Activated CD4-positive, alpha-beta T cell treated with anti-CD3 and anti-CD28 coated beads, Interleukin-2, amount 10 ng/mL, durations not matched to agents 7 days and 5 days (primary cell): ENCODE data around the gene FRMPD4. TPM values are rescaled to one million over a fixed set of nuclear protein-coding genes. Genes with fewer than 3 reads are reported as not detected.
A peak's percentile ranks its signal among the peaks of the same experiment; 100 is the strongest.
"Not testable (repeated sequence)": the region's sequence is repeated elsewhere in the genome, so short reads cannot be mapped to it uniquely, and the experiment has no call there.

Experiments used
- CTCF ChIA-PET: fragments of 350-600 bp; sonication (Branson Sonifier 250); formaldehyde crosslinking; loops from one replicate; lab custom pipeline; 2021; ENCODE audit warnings: antibody characterized with exemption; lab: Charles Lee
- POLR2A ChIA-PET: fragments of 350-600 bp; sonication (Branson Sonifier 250); formaldehyde crosslinking; loops from one replicate; lab custom pipeline; 2021; ENCODE audit warnings: antibody characterized with exemption; lab: Charles Lee
- DNase-seq: peaks from one replicate; pipeline ENCODE4 v3.0.0-alpha.2; 2020
- H3K27ac Mint-ChIP-seq: one replicate; pipeline ENCODE4 v1.8.0; 2021; ENCODE audit warnings: mild to moderate bottlenecking, moderate library complexity, mixed read lengths
- H3K27me3 Mint-ChIP-seq: one replicate; pipeline ENCODE4 v1.8.0; 2021; ENCODE audit warnings: mixed read lengths
- H3K36me3 Mint-ChIP-seq: one replicate; pipeline ENCODE4 v1.8.0; 2021; ENCODE audit warnings: low read depth, mixed read lengths
- H3K4me1 Mint-ChIP-seq: one replicate; pipeline ENCODE4 v1.8.0; 2021; ENCODE audit warnings: mixed read lengths
- H3K4me3 Mint-ChIP-seq: one replicate; pipeline ENCODE4 v1.8.0; 2021; ENCODE audit warnings: mild to moderate bottlenecking, moderate library complexity, mixed read lengths
- H3K9me3 Mint-ChIP-seq: one replicate; pipeline ENCODE4 v1.8.0; 2021; ENCODE audit warnings: mixed read lengths
- total RNA-seq, 2 experiments: library from RNA; stranded (reverse); gene quantifications; one replicate each; pipeline ENCODE4 v1.2.3, GENCODE V29; 2021

FRMPD4 gene
- total RNA-seq, 2 experiments from 2014 or later = not detected

DNA sequence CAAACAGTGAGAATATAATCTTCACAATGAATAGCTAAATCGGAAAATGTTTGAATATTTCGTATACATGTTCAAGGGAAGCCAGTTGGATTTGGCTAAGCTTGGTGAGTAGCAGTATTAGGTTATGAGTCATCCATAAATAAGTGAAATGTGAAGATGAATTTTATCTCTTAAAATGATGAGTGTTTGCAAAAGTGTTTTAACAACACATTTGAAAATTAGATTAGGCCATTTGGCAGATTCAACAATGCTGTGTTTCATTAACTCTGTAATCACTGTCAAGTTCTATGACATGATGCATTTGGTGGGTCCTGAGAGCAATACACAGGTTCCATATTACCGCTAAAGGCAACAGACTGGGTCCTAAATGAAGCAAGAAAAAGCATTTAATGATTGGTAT lies 351.1 kb downstream of the FRMPD4 start:
- Mint-ChIP-seq H3K27ac (no peak overlapping the region), H3K36me3 (no peaks in the 10 kb centered on the region), H3K27me3 (no peaks in the 10 kb centered on the region), H3K4me3 (no peak overlapping the region), H3K9me3 (no peaks in the 10 kb centered on the region), H3K4me1 (no peaks in the 10 kb centered on the region)
- ChIA-PET CTCF (no interaction called here), POLR2A (no interaction called here)
- DNase-seq = no peak

DNA sequence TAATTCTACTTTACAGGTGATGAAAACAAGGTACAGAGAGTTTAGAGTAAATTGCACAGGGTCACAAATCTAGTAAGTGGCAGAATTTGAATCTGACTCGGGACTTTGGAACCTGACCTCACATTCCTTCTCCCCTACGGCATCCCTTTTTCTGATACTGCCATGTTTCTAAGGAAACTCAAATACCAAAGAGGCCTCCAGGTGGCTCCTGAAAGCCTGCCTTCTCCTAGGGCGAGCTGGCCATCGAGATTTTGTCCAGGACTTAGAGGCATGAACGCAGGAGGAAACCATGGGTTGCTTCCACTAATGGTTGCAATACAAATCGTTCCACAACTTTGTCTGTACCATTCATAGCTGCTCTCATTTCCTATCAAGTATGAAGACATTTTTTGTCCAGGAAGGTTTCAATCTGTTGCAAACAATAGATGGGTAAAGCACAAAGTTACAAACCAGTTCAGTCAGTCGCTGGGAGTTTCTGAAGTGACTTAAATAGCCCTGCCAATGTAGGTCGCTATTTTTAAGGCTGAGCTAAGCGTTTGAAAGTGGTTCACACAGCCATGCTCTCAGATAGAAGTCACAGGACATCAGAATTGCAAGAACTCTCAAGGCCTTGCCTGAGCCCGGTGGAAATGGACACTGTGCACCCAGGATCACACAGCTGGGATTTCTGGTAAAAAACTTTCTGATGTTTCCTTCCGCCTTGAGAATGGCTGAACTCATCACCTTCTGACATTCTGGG lies 356.3 kb downstream of the FRMPD4 start:
- no peak overlapping the region for H3K4me3 Mint-ChIP-seq
- no peak overlapping the region for H3K27ac Mint-ChIP-seq
- POLR2A ChIA-PET = no interaction called here
- CTCF ChIA-PET = no interaction called here
- no peaks in the 10 kb centered on the region for H3K9me3 Mint-ChIP-seq
- no peaks in the 10 kb centered on the region for H3K27me3 Mint-ChIP-seq
- H3K36me3 Mint-ChIP-seq = no peaks in the 10 kb centered on the region
- DNase-seq = no peak
- no peaks in the 10 kb centered on the region for H3K4me1 Mint-ChIP-seq

DNA sequence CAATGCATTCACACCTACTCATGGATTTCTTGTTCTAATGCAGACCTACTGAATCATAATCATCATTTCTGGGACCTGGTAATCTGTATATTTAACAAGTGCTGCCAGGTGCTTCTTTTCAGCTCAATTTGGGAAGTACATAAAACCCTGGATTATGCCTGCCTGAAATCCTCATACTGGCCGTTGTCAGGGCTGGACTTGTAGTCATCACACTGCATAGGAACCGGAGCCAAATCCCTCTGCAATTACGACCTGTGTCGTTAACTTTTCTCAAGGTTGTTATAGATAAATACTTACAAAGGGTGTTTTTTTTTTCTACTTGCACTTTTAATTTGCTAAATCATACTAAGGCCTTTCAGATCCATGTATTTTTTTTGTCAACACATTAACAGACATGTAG lies 358.1 kb downstream of the FRMPD4 start:
- H3K4me1 Mint-ChIP-seq = no peaks in the 10 kb centered on the region
- no peaks in the 10 kb centered on the region for H3K9me3 Mint-ChIP-seq
- ChIA-PET CTCF (interaction anchor here (0.7 kb wide), 1 partner anchor 1334 kb away, joined by 3 read pairs; no protein-coding TSS in a partner anchor), POLR2A (no interaction called here)
- no peak overlapping the region for H3K27ac Mint-ChIP-seq
- no peak for DNase-seq
- H3K4me3 Mint-ChIP-seq = no peak overlapping the region
- no peaks in the 10 kb centered on the region for H3K27me3 Mint-ChIP-seq
- H3K36me3 Mint-ChIP-seq = no peaks in the 10 kb centered on the region

DNA sequence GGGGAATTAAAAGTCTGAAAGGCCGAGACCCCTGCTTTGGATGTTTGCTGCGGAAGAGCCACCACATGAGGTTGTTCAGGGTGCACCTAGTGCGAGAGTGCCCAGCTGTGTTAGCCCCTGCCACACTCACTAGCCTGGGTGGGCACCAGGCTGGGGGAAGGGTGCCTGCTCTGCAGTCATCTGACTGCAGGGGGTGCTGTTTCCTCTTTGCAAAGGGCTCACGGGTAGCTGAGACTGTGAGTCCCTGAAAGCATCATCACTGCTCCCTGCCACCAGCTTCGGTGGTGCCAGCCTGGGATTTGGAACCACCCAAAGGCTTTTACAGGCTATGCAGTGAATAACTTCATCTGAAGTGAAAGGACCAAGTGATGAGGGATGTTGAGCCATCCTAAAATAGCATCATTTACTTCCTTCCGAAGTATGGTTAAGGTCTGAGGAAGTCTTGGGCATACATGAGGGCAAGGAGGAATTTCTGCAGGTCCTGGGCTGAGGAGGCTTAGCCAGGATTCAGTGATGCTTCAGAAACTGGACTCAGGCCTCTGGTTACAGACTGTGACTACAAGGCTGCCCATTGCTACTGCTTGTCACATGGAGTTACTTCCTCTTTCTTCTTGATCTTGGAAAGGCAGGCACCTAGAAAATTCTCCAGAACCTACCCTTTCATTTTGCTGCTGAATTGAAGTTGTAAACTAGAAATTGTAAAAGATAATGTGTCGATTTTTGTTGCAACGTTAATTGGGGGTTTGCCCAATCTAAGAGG lies 359.7 kb downstream of the FRMPD4 start:
- no peaks in the 10 kb centered on the region for H3K9me3 Mint-ChIP-seq
- ChIA-PET POLR2A (no interaction called here), CTCF (no interaction called here)
- no peaks in the 10 kb centered on the region for H3K27me3 Mint-ChIP-seq
- H3K4me3 Mint-ChIP-seq = no peak overlapping the region
- no peaks in the 10 kb centered on the region for H3K36me3 Mint-ChIP-seq
- no peak for DNase-seq
- no peaks in the 10 kb centered on the region for H3K4me1 Mint-ChIP-seq
- H3K27ac Mint-ChIP-seq = no peak overlapping the region

DNA sequence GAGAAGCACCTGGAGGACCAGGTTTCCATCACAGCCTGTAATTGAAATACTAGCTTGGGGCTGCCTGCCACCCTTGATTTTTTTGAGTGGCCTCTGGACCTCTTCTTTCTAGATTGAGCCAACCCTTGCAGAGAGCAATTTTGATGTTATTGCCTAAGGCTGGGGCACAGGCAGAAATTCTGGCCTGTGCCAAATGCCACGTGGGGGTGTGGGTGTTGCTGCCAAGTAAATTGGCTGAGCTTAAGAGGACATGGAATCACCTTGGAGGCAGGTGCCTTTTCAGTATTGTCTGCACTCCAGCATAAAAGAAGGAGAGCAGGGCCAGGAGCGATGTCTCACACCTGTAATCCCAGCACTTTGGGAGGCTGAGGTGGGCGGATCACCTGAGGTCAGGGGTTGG lies 366.9 kb downstream of the FRMPD4 start:
- Mint-ChIP-seq H3K36me3 (no peaks in the 10 kb centered on the region), H3K9me3 (no peaks in the 10 kb centered on the region), H3K4me1 (no peaks in the 10 kb centered on the region), H3K27ac (no peak overlapping the region), H3K4me3 (no peak overlapping the region), H3K27me3 (no peaks in the 10 kb centered on the region)
- CTCF ChIA-PET = no interaction called here
- POLR2A ChIA-PET = no interaction called here
- no peak for DNase-seq

DNA sequence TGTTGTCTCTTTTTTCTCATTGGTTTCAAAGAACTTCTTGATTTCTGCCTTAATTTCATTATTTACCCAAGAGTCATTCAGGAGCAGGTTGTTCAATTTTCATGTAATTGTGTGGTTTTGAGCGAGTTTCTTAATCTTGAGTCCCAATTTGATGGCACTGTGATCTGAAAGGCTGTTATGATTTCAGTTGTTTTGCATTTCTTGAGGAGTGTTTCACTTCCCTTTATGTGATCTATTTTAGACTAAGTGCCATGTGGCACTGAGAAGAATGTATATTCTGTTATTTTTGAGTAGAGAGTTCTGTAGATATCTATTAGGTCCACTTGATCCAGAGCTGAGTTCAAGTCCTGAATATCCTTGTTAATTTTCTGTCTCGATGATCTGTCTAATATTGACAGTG lies 377.1 kb downstream of the FRMPD4 start:
- H3K9me3 Mint-ChIP-seq, H3K4me3 Mint-ChIP-seq, POLR2A ChIA-PET, DNase-seq, H3K4me1 Mint-ChIP-seq, H3K27ac Mint-ChIP-seq, H3K27me3 Mint-ChIP-seq, H3K36me3 Mint-ChIP-seq, CTCF ChIA-PET: not testable (repeated sequence)

DNA sequence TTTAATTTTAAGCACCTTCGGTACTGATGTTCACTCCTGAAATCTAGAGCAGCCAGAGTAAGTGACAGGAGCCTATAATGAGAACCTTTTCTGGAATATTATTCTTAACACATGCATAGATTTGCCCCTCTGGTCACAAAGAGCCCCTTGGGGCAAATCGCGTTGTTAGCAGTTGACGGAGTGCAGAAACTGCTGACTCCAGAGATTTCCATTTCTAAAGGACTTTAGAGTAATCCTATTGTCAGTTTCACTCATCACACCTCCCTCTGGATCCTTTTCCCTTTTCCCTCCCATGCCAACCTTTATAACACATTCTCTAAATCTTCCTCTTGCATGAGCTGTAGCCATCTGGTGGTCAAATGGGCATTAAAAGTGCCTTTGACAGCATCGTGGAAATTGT lies 388.0 kb downstream of the FRMPD4 start:
- POLR2A ChIA-PET = no interaction called here
- H3K9me3 Mint-ChIP-seq = no peaks in the 10 kb centered on the region
- H3K27ac Mint-ChIP-seq = no peak overlapping the region
- H3K36me3 Mint-ChIP-seq = no peaks in the 10 kb centered on the region
- no peaks in the 10 kb centered on the region for H3K27me3 Mint-ChIP-seq
- CTCF ChIA-PET = no interaction called here
- no peaks in the 10 kb centered on the region for H3K4me1 Mint-ChIP-seq
- no peak for DNase-seq
- no peak overlapping the region for H3K4me3 Mint-ChIP-seq

DNA sequence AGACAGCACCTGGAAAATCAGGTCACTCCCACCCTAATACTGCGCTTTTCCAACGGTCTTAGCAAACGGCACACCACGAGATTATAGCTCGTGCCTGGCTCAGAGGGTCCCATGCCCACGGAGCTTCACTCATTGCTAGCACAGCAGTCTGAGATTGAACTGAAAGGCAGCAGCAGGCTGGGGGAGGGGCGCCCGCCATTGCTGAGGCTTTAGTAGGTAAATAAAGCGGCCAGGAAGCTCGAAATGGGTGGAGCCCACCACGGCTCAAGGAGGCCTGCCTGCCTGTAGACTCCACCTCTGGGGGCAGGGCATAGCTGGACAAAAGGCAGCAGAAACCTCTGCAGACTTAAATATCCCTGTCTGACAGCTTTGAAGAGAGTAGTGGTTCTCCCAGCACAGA lies 399.8 kb downstream of the FRMPD4 start:
- H3K9me3 Mint-ChIP-seq, H3K27ac Mint-ChIP-seq, H3K36me3 Mint-ChIP-seq, H3K4me1 Mint-ChIP-seq, DNase-seq, CTCF ChIA-PET, POLR2A ChIA-PET, H3K27me3 Mint-ChIP-seq, H3K4me3 Mint-ChIP-seq: not testable (repeated sequence)

DNA sequence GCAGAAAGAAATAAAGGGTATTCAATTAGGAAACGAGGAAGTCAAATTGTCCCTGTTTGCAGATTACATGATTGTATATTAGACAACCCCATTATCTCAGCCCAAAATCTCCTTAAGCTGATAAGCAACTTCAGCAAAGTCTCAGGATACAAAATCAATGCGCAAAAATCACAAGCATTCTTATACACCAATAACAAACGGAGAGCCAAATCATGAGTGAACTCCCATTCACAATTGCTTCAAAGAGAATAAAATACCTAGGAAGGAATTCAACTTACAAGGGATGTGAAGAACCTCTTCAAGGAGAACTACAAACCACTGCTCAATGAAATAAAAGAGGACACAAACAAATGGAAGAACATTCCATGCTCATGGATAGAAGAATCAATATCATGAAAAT lies 404.0 kb downstream of the FRMPD4 start:
- H3K4me1 Mint-ChIP-seq, CTCF ChIA-PET, POLR2A ChIA-PET, H3K27me3 Mint-ChIP-seq, H3K4me3 Mint-ChIP-seq, H3K9me3 Mint-ChIP-seq, H3K27ac Mint-ChIP-seq, H3K36me3 Mint-ChIP-seq, DNase-seq: not testable (repeated sequence)

DNA sequence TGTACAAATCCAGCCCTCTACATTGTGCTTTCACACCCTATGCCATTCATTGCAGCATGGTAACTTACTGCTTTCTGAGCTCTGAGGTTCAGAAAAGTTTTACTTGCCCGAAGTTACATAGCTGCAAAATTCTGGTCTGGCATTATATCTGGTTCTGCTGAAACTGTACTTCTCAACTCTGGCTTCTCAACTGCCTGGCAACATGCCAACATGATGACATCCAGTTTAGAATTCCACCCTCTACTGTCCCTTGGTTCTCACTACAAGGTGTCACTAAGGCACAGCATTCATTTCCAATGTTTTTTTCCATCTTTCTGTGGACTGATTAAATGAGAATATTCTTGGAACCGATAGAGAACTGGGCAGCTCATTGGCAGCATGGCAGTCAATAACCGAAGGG lies 410.1 kb downstream of the FRMPD4 start:
- POLR2A ChIA-PET = no interaction called here
- Mint-ChIP-seq H3K27me3 (no peaks in the 10 kb centered on the region), H3K36me3 (no peaks in the 10 kb centered on the region), H3K9me3 (no peaks in the 10 kb centered on the region), H3K4me1 (no peaks in the 10 kb centered on the region), H3K4me3 (no peak overlapping the region), H3K27ac (no peak overlapping the region)
- DNase-seq = no peak
- CTCF ChIA-PET = no interaction called here

DNA sequence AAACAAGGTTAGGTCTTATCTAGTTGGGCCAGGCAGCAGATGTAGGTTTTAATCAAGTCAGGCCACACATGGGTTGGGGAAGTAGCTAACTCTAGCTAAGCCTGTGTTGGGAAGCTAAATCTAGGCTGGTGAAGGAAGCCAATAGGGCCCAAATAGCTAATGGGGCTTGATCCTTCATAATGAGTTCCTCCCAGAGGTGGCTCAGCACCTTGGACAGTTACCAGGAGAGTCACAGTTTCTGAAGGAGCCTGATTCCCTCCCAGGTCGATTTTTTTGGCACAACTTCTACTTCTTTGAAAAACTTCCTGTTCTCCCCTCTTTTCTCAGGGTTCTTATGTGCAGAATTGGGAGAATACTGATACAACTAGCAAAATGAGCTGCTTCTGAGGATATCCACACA lies 410.5 kb downstream of the FRMPD4 start:
- DNase-seq = peak; percentile 8
- Mint-ChIP-seq H3K36me3 (no peaks in the 10 kb centered on the region), H3K27me3 (no peaks in the 10 kb centered on the region), H3K4me3 (no peak overlapping the region), H3K4me1 (no peaks in the 10 kb centered on the region), H3K27ac (no peak overlapping the region), H3K9me3 (no peaks in the 10 kb centered on the region)
- ChIA-PET POLR2A (no interaction called here), CTCF (no interaction called here)

DNA sequence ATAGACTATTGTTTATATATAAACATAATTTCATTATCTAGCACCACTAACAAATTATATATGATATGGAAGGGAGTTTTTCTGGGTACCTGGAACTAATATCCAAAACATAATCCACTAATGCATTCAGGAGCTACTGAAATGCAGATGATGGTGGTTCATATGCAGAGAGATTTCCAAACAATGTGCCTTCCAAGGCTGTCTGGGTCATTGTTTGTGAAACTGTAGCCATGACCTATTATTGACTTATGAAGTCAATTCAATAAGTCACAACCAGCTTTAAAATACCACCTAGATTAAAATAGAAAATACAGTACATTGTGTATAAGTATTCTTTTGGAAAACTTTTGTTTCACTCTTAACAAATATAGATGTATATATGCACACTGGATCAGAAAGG lies 415.9 kb downstream of the FRMPD4 start:
- no peaks in the 10 kb centered on the region for H3K4me1 Mint-ChIP-seq
- no peaks in the 10 kb centered on the region for H3K9me3 Mint-ChIP-seq
- DNase-seq = no peak
- CTCF ChIA-PET = no interaction called here
- H3K36me3 Mint-ChIP-seq = no peaks in the 10 kb centered on the region
- no peak overlapping the region for H3K4me3 Mint-ChIP-seq
- POLR2A ChIA-PET = no interaction called here
- H3K27me3 Mint-ChIP-seq = no peaks in the 10 kb centered on the region
- H3K27ac Mint-ChIP-seq = no peak overlapping the region

DNA sequence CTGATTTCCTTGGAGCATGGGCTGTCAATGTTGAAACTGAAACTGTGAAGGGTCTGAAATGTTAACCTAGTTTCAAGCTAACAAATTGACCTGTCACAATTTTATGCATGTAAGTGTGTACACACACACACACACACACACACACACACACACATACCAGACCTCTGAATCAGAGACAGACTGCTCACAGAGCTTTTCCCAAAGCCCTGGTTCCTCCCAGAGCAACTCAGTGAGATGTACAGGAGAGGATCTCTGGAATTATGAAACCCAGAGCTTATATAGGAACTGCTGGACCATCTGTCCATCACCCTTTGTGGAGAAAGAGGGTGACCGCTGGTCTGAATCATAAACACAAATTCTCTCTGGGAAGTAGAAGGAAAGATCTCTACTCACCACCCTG lies 424.8 kb downstream of the FRMPD4 start:
- H3K9me3 Mint-ChIP-seq = no peaks in the 10 kb centered on the region
- CTCF ChIA-PET = no interaction called here
- H3K27me3 Mint-ChIP-seq = no peaks in the 10 kb centered on the region
- no peak overlapping the region for H3K27ac Mint-ChIP-seq
- DNase-seq = no peak
- no peaks in the 10 kb centered on the region for H3K4me1 Mint-ChIP-seq
- POLR2A ChIA-PET = no interaction called here
- no peaks in the 10 kb centered on the region for H3K36me3 Mint-ChIP-seq
- no peak overlapping the region for H3K4me3 Mint-ChIP-seq

DNA sequence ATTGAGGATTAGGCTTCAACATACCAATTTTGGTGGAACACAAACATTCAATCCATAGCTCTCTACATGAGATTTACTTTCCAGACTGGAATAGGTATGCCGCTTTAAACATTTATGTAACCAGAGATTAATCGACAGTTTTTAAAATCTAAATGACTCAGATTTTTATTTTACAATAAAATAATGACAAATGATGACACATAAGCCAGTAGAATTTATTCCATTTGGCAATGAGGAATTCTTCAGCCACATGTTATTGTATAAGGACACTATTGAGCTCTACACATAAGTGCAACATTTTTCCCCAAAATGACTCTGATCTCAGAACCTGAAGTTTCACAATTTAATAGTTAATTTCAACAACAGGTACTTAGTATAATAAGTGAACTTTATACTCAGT lies 425.9 kb downstream of the FRMPD4 start:
- H3K27ac Mint-ChIP-seq = no peak overlapping the region
- no peaks in the 10 kb centered on the region for H3K27me3 Mint-ChIP-seq
- no peaks in the 10 kb centered on the region for H3K4me1 Mint-ChIP-seq
- POLR2A ChIA-PET = no interaction called here
- CTCF ChIA-PET = no interaction called here
- no peak for DNase-seq
- no peaks in the 10 kb centered on the region for H3K36me3 Mint-ChIP-seq
- no peak overlapping the region for H3K4me3 Mint-ChIP-seq
- no peaks in the 10 kb centered on the region for H3K9me3 Mint-ChIP-seq
